Measurements from ENCODE around the gene CREB3L2. TPM values are rescaled to one million over a fixed set of nuclear protein-coding genes. Genes with fewer than 3 reads are reported as not detected.
"Not testable (repeated sequence)": the region's sequence is repeated elsewhere in the genome, so short reads cannot be mapped to it uniquely, and the experiment has no call there.

CREB3L2 gene
- total RNA-seq, 1 experiment from 2014 or later: 11.4 TPM

DNA sequence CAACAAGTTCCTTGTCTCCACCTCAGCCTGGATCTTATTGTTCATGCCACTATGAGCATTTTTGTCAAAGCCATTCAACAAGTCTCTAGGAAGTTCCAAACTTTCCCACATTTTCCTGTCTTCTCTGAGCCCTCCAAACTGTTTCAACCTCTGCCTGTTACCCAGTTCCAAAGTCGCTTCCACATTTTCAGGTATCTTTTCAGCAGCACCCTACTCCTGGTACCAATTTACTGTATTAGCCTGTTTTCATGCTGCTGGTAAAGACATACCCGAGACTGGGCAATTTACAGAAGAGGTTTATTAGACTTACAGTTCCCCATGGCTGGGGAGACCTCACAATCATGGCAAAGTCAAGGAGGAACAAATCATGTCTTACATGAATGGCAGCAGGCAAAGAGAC is 168.9 kb downstream of the CREB3L2 start:
- not testable (repeated sequence) for H3K4me3 ChIP-seq (ENCODE audit: insufficient read depth, low read depth, low read length); H3K27me3 ChIP-seq (ENCODE audit: control insufficient read depth, insufficient read depth, low read length); DNase-seq; H3K36me3 ChIP-seq (replicated peaks; ENCODE audit: control insufficient read depth, insufficient read depth, low read length)

DNA sequence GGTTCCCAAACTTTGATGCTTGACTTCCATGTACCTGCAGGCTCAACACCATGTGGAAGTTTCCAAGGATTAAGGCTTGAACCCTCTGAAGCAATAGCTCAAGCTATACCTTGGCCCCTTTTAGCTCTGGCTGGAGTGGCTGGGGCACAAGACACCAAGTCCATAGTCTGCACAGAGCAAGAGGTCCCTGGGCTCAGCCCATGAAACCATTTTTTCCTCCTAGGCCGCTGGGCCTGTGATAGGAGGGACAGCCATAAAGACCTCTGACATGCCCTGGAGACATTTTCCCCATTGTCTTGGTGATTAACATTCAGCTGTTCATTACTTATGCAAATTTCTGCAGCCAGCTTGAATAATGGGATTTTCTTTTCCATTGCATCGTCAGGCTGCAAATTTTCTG is 169.5 kb downstream of the CREB3L2 start:
- no peaks in the 10 kb centered on the region for H3K36me3 ChIP-seq (replicated peaks; ENCODE audit: control insufficient read depth, insufficient read depth, low read length)
- H3K4me3 ChIP-seq (ENCODE audit: insufficient read depth, low read depth, low read length): no peak overlapping the region
- no peaks in the 10 kb centered on the region for H3K27me3 ChIP-seq (ENCODE audit: control insufficient read depth, insufficient read depth, low read length)
- DNase-seq: no peak

GRCh38 chr7:137831555-137831954 is 170.3 kb downstream of the CREB3L2 start:
- H3K36me3 ChIP-seq (replicated peaks; ENCODE audit: control insufficient read depth, insufficient read depth, low read length); DNase-seq; H3K4me3 ChIP-seq (ENCODE audit: insufficient read depth, low read depth, low read length); H3K27me3 ChIP-seq (ENCODE audit: control insufficient read depth, insufficient read depth, low read length): not testable (repeated sequence)

- Histone ChIP-seq H3K4me3 (ENCODE audit: insufficient read depth, low read depth, low read length) (no peak overlapping the region), H3K27me3 (ENCODE audit: control insufficient read depth, insufficient read depth, low read length) (no peaks in the 10 kb centered on the region), H3K36me3 (replicated peaks; ENCODE audit: control insufficient read depth, insufficient read depth, low read length) (no peaks in the 10 kb centered on the region)
- DNase-seq: no peak
Measured at GRCh38 chr7:137829337-137829992, 172.4 kb downstream of the CREB3L2 start.

GRCh38 chr7:137828456-137828855 is 173.4 kb downstream of the CREB3L2 start:
- DNase-seq: no peak
- H3K4me3 ChIP-seq (ENCODE audit: insufficient read depth, low read depth, low read length): no peak overlapping the region

GRCh38 chr7:137825489-137825888 is 176.4 kb downstream of the CREB3L2 start:
- Histone ChIP-seq H3K36me3 (replicated peaks; ENCODE audit: control insufficient read depth, insufficient read depth, low read length) (no peaks in the 10 kb centered on the region), H3K4me3 (ENCODE audit: insufficient read depth, low read depth, low read length) (no peak overlapping the region), H3K27me3 (ENCODE audit: control insufficient read depth, insufficient read depth, low read length) (no peaks in the 10 kb centered on the region)
- no peak for DNase-seq

More at GRCh38 chr7:137828456-137828855, 173.4 kb downstream of the CREB3L2 start:
- no peaks in the 10 kb centered on the region for H3K27me3 ChIP-seq (ENCODE audit: control insufficient read depth, insufficient read depth, low read length)
- H3K36me3 ChIP-seq (replicated peaks; ENCODE audit: control insufficient read depth, insufficient read depth, low read length): no peaks in the 10 kb centered on the region

Other genes starting within 250 kb of the CREB3L2 start
- gene DGKI, start 155.1 kb downstream of the CREB3L2 start, total RNA-seq (2014; rRNA removed; shearing (Covaris generic)): 0.04 and 0.14 TPM in 2 replicates
- not detected in 2 replicates for gene AKR1D1, start 74.4 kb upstream of the CREB3L2 start, total RNA-seq (2014; rRNA removed; shearing (Covaris generic))

All from H7 (cell line).